Kidney tubule cell (primary cell): ENCODE data around the gene TYW3.
"Not testable (repeated sequence)": the region's sequence is repeated elsewhere in the genome, so short reads cannot be mapped to it uniquely, and the experiment has no call there.

Source experiments
- DNase-seq: peaks from one replicate; pipeline ENCODE4 v3.0.0-alpha.2; 2018; ENCODE audit warnings: low spot score

The TYW3 gene

DNA sequence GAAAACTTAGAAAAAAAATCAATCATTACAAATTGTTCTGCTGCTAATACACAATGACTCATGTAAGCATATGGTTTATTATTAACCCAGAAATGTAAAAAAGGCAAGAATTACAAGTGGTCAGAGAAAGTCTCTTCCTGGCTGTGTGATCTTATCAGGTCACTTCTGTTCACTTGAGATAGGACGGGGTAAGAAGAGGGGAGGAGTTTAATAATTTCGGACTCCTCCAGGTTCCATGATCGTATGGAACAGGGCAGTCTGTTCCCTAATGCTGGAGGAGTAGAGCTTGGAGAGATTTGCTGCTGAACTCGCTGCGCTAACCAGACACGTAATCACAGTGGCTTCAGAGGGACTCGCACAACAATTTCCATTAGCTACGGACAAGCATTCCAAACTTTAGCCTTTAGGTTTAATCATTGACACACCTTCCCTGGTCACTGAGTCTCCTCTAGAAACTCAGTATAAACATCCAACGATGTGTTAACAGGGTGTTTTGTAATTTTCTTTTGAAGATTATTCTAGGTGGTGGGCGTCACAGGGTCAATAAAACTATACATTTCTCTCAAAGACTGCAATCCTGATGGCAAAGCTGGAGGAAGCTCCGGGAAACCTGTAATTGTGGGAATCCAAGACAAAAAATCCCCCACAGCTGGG is 1.4 kb upstream of the TYW3 start:
- peak; percentile 92 for DNase-seq

DNA sequence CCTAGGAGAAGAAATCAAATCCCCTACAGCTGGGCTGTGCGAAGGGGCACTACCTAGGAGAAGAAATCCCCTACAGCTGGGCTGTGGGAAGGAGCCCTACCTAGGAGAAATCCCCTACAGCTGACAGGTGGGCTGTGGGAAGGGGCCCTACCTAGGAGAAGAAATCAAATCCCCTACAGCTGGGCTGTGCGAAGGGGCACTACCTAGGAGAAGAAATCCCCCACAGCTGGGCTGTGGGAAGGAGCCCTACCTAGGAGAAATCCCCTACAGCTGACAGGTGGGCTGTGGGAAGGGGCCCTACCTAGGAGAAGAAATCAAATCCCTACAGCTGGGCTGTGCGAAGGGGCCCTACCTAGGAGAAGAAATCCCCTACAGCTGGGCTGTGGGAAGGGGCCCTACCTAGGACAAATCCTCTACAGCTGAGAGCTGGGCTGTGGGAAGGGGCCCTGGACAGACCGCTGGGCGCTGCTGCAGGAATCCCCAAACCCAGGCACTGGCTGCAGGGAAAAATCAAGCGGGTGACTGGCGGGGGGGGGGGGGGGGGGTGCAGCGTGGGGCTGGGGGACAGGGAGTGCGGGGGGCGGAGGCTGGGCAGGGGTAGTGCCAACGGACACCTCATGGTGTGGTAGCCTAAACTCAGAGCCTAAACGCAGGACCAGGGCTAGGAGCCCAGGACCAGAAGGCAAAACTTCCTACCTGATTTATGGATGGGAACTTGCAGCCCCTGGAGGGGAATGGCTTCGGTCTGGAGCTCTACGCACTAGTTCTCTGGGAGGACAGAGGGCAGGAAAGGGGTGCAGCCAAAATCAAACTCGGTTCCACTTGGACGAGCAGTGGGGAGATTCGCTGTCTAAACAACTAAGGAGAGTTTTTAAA is 643 bp upstream of the TYW3 start:
- not testable (repeated sequence) for DNase-seq

DNA sequence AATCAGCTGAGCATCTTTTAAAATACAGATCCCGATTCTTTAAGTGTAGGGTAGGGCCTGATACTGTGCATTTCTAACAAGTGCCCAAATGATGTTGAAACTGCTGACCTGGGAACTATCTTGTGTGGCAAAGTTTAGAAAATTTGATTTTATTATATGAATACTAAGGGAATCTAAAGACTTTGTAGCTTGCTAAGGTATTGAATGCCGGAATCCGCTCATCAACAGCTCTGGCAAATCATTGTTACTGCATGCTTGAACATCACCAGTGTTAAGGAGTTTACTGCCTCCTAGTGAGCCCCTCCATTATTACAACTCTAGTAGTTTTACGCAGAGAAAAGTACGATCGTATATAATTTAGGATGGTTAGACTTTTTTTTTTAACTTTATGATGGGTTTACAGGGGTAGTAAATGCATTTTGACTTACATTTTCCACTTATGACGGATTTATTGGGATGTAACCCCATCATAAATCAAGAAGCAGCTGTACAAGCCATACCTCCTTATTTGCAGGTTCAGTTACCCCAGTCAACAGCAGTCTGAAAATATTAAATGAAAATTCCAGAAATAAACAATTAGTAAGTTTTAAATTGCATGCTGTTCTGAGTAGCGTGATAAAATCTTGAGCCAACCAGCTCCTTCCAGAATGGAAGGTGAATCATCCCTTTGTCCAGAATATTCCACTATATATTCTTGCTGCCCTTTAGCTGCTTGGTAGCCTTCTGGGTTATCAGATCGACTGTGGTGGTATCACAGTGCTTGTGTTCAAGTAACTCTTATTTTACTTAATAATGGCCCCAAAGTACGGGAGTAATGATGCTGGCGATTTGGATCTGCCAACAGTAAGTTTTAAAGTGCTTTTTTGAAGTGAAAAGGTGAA is 892 bp downstream of the TYW3 start:
- peak; percentile 82 for DNase-seq

DNA sequence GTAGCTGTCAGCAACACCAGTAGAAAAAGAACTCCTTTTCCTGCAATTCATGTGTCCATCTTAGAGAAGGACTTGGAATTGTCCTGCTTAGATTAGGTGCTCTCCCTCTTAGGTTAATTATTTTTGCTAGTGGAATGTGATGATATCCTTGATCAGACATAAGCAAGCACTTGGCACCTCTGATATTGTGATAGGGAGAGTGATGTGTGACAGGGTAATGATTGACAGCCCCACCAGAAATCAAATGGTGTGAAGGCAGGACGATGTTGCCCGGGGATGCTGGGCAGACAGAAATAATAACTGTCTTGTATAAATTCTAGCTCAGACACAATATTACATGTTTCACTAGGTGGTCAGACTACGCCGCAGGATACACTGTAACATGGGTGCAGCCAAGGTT is 4.4 kb downstream of the TYW3 start:
- peak; percentile 34 for DNase-seq

DNA sequence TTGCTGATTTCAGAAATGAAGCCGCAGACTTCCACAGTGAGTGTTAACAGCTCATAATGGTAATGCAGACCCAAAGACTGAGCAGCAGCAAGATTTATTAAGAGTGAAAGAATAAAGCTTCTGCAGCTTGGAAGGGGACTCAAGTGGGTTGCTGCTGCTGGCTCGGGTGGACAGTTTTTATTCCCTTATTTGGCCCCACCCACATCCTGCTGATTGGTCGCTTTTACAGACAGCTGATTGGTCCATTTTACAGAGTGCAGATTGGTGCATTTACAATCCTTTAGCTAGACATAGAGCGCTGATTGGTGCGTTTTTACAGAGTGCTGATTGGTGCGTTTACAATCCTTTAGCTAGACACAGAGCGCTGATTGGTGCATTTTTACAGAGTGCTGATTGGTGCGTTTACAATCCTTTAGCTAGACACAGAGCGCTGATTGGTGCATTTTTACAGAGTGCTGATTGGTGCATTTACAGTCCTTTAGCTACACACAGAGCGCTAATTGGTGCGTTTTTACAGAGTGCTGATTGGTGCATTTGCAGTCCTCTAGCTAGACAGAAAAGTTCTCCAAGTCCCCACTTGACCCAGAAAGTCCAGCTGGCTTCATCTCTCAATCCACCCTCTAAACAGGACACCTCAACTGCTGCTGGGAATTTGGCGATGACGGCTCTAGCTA is 7.5 kb downstream of the TYW3 start:
- DNase-seq = not testable (repeated sequence)

DNA sequence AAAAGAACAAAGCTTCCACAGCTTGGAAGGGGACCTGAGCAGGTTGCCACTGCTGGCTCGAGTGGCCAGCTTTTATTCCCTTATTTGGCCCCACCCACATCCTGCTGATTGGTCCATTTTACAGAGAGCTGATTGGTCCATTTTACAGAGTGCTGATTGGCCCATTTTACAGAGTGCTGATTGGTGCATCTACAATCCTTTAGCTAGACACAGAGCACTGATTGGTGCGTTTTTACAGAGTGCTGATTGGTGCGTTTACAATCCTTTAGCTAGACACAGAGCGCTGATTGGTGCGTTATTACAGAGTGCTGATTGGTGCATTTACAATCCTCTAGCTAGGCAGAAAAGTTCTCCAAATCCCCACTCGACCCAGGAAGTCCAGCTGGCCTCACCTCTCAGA is 12.3 kb downstream of the TYW3 start:
- not testable (repeated sequence) for DNase-seq

DNA sequence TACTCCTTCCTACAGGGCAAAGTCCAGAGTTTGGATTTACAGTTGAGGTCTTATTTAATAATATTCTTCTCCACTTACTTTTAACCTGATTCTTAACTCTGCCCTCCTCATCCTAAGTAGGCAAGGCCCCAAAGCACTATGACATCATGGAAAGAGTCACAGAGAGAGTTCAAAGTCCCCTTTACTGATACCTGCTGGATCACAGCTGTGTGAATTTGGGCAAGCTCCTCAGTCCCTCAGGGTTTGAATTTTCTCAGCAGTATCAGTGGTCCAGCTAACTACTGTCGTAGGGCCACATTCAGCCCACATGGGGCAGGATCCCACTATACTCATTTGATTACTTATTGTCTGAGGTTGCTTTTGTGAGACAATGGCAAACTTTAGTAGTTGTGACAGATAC is 16.0 kb downstream of the TYW3 start:
- DNase-seq = no peak

DNA sequence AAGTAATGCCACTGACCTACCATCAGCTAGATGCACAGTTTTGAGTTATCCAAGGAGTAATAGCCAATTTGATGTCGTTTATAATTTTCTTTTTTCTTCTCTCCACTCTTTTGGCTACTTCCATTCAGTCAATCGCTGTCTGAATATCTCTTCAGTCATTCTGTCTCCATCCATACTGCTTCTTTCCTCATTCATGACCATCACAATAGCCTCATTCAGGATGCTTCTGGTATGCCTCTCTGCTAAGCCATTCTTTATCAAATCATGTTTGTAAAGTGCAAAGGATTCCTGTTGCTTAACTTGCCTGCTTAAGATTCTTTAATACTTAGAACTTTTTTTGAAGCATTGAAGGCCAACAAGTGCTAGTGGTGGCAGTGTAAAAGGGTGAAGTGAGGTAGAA is 20.2 kb downstream of the TYW3 start:
- no peak for DNase-seq

DNA sequence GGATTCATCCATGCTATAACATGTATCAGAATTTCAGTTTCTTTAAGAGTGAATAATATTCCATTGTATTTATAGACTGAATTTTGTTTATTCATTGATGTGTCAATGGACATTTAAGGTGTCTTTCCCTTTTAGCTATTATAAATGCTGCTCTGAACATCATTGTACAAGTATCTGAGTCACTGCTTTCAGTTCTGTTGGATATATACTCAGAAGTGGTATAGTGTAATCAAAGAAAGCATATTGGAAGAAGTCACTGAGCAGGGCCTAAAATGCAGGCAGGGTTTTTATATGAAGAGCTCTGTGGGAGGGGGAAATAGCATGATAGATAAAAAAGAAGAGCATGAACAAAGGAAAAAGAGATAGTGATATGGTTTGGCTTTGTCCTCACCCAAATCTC is 22.5 kb downstream of the TYW3 start:
- DNase-seq = no peak

DNA sequence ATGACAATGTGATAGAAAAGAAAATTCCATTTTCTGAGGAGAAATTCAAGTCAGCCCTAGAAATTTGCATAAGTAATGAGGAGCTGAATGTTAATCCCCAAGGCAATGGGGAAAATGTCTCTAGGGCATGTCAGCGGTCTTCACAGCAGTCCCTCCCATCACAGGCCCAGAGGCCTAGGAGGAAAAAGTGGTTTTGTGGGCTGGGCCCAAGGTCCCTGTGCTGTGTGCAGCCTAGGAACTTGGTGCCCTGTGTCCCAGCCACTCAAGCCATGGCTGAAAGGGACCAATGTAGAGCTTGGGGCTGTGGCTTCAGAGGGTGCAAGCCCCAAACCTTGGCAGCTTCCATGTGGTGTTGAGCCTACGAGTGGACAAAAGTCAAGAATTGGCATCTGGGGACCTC is 23.7 kb downstream of the TYW3 start:
- DNase-seq = not testable (repeated sequence)

DNA sequence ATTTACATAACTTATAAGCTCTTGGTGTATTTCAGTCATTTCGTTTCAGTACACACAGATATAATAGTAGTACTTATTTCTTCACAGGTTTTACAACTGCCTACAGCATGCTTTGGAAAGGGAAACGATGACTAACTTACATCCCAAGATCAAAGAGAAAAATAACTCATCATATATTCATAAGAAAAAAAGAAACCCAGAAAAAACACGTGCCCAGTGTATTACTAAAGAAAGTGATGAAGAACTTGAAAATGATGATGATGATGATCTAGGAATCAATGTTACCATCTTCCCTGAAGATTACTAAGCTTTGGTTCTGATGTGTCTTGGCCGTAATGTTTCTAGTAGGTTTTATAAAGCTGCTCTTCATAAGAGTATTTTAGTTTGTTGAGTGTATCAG is 30.9 kb downstream of the TYW3 start:
- no peak for DNase-seq

DNA sequence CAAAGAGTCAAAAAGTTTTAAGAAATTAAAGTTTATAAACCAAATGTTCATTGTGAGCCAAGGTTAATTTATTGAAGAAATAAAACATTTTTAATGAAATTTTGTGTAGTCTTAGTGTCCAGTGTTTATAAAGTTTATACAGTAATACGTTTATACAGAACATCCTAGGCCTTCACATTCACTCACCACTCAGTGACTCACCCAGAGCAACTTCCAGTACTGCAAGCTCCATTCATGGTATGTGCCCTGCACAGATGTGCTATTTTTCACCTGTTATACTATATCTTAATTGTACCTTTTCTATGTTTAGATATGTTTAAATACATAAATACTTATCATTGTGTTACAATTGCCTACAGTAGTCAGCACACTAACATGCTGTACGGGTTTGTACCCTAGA is 33.6 kb downstream of the TYW3 start:
- DNase-seq = no peak

DNA sequence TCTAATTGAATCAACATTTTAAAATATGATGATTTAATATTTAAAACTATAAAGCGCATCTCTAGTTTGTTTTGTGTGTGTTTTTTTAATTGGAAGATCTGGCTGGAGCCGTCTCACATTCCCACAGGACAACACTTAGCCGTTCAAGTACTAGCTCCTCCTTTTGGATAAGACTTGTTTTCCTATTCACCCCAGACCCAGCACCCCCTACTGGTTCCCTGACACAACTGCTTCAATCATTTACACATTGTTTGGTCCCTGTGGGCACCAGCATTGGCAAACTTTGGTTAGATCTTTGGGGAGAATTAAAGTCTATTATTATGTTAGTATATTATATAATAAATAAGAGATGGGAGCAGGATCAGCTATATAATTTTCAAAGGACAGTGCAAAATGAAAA is 34.5 kb downstream of the TYW3 start:
- DNase-seq = peak; percentile 22

DNA sequence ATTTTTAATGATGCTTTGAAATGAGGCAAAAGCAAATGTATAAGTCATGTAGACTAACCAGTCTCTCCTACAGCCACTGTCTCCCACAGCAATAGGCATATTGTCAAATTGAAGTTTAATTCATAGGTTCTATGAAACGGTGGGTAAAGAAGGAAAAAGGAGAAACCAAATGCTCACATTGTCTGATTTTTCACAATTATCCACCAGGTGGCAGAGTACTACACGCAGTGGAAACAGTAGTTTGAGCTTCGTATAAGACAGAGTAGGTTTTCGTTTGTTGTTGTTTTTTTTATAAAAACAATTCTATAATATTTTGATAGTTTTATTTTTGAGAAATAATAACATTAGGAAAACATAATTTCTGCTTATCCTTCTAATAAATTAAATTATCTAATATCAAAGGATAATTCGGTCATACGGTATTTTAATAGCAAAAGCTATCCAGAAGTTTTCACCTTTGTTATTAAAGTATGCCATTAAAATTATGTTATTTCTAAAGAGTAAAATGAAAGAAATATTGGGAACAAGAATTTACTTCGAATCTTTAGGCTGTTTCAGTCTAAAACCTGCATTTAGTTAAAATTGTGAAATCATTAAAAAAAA is 39.1 kb downstream of the TYW3 start:
- peak; percentile 50 for DNase-seq

DNA sequence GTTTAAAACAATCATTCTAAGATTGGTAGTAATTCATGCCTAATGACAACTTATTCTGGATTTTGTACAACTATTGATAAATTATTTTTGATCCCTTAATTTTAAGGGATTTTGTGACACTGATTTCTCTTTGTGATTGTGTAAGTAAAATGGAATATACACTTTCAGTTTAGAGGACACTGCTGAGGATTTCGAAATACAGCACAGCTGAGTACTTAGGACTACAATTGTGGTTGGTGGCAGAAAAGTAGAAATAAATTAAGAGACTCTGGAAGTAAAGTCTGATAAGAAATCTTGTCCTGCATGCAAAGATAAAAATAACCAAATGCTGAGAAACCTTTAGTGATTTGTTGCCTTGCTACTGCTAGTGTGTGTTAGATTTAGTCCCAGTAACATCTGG is 40.0 kb downstream of the TYW3 start:
- no peak for DNase-seq

DNA sequence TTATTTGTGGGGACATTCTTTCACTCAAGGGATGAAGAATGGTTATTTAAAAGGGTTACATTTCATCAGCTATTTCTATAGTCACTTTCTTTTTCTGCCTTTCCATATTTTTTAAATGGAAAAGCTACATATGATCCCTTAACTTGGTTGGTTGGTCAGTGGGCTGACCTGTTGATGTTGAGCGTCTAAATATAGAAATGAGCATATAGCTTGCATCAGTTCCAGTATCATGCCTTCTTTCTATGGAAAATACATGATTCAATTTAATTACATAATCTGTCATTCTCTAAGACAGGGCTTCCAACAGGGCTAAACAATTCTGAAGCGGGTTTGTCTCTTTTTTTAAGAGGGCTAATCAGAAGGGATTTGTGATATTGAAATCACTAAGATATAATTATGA is 40.6 kb downstream of the TYW3 start:
- DNase-seq = no peak

DNA sequence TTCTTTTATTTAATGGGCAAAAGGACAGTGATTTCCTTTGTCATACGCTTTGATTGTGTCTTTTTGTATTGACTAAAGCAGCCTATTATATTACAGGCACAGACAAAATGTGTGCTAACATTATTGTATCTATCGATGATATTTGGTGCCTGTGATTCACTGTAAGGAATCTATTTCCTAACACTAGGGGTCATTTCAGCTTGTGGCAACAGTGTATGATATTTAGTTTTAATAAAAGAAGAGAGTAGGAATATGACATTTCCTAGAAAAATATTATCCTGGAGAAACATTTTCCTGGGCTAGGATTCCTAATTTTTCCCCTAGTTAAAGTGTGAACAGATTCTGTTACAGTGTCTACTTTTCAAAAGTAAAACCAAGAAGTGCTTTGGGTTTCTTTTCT is 42.8 kb downstream of the TYW3 start:
- no peak for DNase-seq

DNA sequence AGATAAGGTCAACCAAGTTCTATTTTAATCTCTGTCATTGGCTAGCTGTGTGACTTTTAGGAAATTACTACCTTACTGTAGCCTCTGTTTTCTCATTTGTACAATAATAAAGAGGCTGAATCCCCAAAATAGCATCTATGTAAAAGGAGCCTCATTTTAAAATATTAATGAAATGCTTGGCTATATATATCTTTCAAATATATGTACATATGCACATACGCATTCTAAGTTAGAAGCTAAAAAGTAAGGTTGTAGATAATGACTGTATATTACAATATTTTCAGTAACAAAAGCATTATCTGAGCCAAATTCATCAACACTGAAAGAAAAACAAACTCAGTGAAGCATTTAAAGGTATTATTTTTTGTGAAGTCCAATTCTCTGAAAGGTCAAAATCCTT is 44.6 kb downstream of the TYW3 start:
- DNase-seq = no peak

DNA sequence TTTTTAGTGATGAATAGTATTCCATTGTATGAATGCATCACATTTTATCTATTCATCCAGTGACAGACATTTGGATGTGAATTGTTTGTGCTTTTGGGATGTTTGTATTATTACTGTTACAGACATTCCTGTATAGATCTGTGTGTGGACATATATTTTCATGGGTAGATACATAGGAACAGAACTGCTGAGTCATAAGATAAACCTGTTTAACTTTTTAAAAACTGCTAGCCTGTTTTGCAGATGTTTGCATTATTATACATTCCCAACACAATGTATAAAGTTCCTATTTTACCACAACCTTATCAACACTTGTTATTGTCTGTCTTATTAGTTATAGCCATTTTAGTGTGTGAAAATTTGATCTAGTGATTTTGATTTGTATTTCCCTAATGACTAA is 46.8 kb downstream of the TYW3 start:
- no peak for DNase-seq

DNA sequence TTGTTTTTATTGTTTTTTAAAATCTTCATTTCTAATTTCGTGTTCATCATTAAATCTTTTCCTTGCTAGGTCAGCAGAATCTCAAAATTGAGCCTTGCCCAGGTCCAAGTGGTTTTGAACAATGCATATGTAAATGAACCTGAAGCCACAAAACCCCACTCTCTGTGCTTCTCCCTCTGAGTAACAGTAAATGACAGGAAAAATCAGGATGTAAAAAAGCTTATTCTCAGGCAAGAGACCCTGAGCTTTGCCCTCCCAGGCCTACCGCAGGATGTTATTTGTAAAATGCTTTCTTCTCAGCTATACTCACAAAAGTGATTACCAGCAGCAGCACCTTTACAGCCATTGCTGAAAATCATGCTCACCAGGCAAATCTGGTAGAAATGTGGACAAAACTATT is 47.6 kb downstream of the TYW3 start:
- DNase-seq = no peak

DNA sequence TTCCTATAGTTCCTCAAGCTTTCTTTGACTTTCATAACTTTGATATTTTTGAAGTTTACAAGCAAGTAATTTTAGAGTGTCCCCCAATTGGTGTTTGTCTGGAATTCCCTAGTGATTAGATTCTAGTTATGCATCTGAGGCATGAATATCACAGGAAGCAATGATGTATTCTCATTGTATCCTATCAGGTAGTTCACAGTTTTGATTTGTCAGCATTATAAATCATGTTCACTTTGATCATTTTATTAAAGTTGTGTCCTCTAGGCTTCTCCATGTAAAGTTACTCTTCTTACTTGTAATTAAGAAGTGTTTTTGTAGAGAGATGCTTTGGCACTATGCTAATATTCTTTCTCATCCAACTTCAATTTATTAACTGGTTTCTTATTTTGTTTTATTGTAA is 53.0 kb downstream of the TYW3 start:
- DNase-seq = no peak

DNA sequence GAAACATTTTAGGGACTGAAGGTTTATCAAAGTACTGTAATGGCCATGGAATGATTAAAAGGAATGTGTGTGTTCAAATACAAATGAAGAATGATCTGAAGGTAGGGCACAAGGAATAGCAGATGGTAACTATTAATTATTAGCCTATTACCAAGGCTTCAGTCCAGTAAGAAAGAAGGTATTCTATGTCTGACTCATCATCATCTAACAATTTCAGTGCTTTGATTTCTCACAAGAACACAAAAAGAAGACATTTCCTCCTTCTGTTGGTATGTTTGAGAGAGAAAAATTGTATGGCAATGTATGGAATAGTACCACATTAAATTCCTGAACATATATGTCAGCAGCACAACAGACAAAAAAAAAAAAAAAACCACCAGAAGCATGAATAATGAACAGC is 57.5 kb downstream of the TYW3 start:
- peak; percentile 78 for DNase-seq
